ENCODE results near the gene C1QTNF12.

The C1QTNF12 gene

GRCh38 chr1:1213345-1214265 is 32.9 kb downstream of the C1QTNF12 start, which contains the start of gene TNFRSF4:
TSS of gene TNFRSF4 (minus strand) at chr1:1214153. CDS start at chr1:1214127, 26 bp downstream.
- no peak for DNase-seq (ENCODE audit: low spot score)

- no peak for DNase-seq (ENCODE audit: low spot score)
Observed at GRCh38 chr1:1212780-1213344, 33.7 kb downstream of the C1QTNF12 start.

- no peak for DNase-seq (ENCODE audit: low spot score)
Observed at GRCh38 chr1:1211541-1212441, 34.7 kb downstream of the C1QTNF12 start.

GRCh38 chr1:1210726-1211540 is 35.6 kb downstream of the C1QTNF12 start:
- DNase-seq (ENCODE audit: low spot score): no peak

- no peak for DNase-seq (ENCODE audit: low spot score)
Observed at GRCh38 chr1:1208713-1209433, 37.6 kb downstream of the C1QTNF12 start.

- no peak for DNase-seq (ENCODE audit: low spot score)
Observed at GRCh38 chr1:1207571-1207892, 39.0 kb downstream of the C1QTNF12 start.

GRCh38 chr1:1206966-1207531 is 39.5 kb downstream of the C1QTNF12 start:
- no peak for DNase-seq (ENCODE audit: low spot score)

GRCh38 chr1:1206376-1206965 is 40.1 kb downstream of the C1QTNF12 start, which contains the start of gene TNFRSF18:
TSS of gene TNFRSF18 (minus strand) at chr1:1206592. CDS start at chr1:1206571, 21 bp downstream.
- no peak for DNase-seq (ENCODE audit: low spot score)

- DNase-seq (ENCODE audit: low spot score): no peak
Observed at GRCh38 chr1:1205769-1206375, 40.6 kb downstream of the C1QTNF12 start.

GRCh38 chr1:1204998-1205768 is 41.3 kb downstream of the C1QTNF12 start:
- DNase-seq (ENCODE audit: low spot score): no peak

- no peak for DNase-seq (ENCODE audit: low spot score)
Observed at GRCh38 chr1:1204425-1204920, 42.0 kb downstream of the C1QTNF12 start.

GRCh38 chr1:1203561-1204424 is 42.7 kb downstream of the C1QTNF12 start:
- DNase-seq (ENCODE audit: low spot score): no peak

- DNase-seq (ENCODE audit: low spot score): no peak
Observed at GRCh38 chr1:1202831-1203560, 43.5 kb downstream of the C1QTNF12 start.

- no peak for DNase-seq (ENCODE audit: low spot score)
Observed at GRCh38 chr1:1200876-1201810, 45.4 kb downstream of the C1QTNF12 start.

GRCh38 chr1:1199961-1200875 is 46.3 kb downstream of the C1QTNF12 start:
- DNase-seq (ENCODE audit: low spot score): no peak
